Naive thymus-derived CD8-positive, alpha-beta T cell (primary cell): ENCODE results near the gene ENPP6. TPM values are rescaled to one million over a fixed set of nuclear protein-coding genes. Genes with fewer than 3 reads are reported as not detected.
A peak's percentile ranks its signal among the peaks of the same experiment; 100 is the strongest.
"Not testable (repeated sequence)": the region's sequence is repeated elsewhere in the genome, so short reads cannot be mapped to it uniquely, and the experiment has no call there.

Experiments used
- ATAC-seq, 2 donors: fragments of 150-1000 bp; cut with Tn5 transposase in 1 of 2; sonication (Bioruptor Pico), chemical (Tn5 transposase) in 1 of 2; 1 replicate in 1 of 2; 2 replicates in 1 of 2; pipeline ENCODE4 v1.10.0; 2021; ENCODE audit warnings: mild to moderate bottlenecking in 2 of 2, moderate library complexity in 2 of 2
- POLR2A ChIA-PET: fragments of 350-600 bp; sonication (Branson Sonifier 250); formaldehyde crosslinking; loops from one replicate; lab custom pipeline; 2021; ENCODE audit warnings: antibody characterized with exemption; lab: Charles Lee
- DNase-seq, 10 donors: peaks; one replicate each; pipeline versions ENCODE4 v3.0.0 to v3.0.0-alpha.2; 2020 to 2022
- H3K27ac Mint-ChIP-seq, 10 donors: one replicate each; pipeline ENCODE4 v1.8.0; 2020 to 2022; ENCODE audit warnings: mild to moderate bottlenecking in 10 of 10, mixed read lengths in 10 of 10, moderate library complexity in 4 of 10, inconsistent platforms in 1 of 10
- H3K27me3 Mint-ChIP-seq, 5 donors: one replicate each; pipeline ENCODE4 v1.8.0; 2021 to 2022; ENCODE audit warnings: mixed read lengths in 5 of 5
- H3K36me3 Mint-ChIP-seq, 3 donors: one replicate each; pipeline ENCODE4 v1.8.0; 2020 to 2022; ENCODE audit warnings: mixed read lengths in 3 of 3, mild to moderate bottlenecking in 2 of 3, inconsistent platforms in 1 of 3
- H3K4me1 Mint-ChIP-seq, 4 donors: one replicate each; pipeline ENCODE4 v1.8.0; 2021 to 2022; ENCODE audit warnings: mixed read lengths in 4 of 4
- H3K4me3 Mint-ChIP-seq, 10 donors: one replicate each; pipeline ENCODE4 v1.8.0; 2020 to 2022; ENCODE audit warnings: mild to moderate bottlenecking in 10 of 10, mixed read lengths in 10 of 10, moderate library complexity in 6 of 10, inconsistent platforms in 1 of 10
- H3K9me3 Mint-ChIP-seq, 9 donors: one replicate each; pipeline ENCODE4 v1.8.0; 2020 to 2022; ENCODE audit warnings: mixed read lengths in 9 of 9, mild to moderate bottlenecking in 3 of 9, inconsistent platforms in 1 of 9, moderate library complexity in 1 of 9
- polyA plus RNA-seq, 3 donors: library from polyadenylated mRNA; unstranded; fragments of 300-500 nt; fragmentation: Illumina TruSeq; gene quantifications; one replicate each; pipeline ENCODE4 v1.2.3, GENCODE V29; 2021
- total RNA-seq, 8 experiments: library from RNA in 2 of 8; stranded (reverse) in 2 of 8; gene quantifications; one replicate each; pipeline ENCODE4 v1.2.3 and lab custom pipeline; 2021 to 2026

ENPP6 gene
- total and polyA plus RNA-seq, 5 experiments from 2014 or later, result 0.08 TPM; not detected in 4

GRCh38 chr4:184150102-184150839, 67.4 kb downstream of the ENPP6 start:
- Mint-ChIP-seq H3K27me3 (peaks cover 4 to 18% (median 12%) of the 10 kb centered on the region in 5 donors), H3K4me3 (no peak overlapping the region), H3K4me1 (no peaks in the 10 kb centered on the region), H3K36me3 (no peaks in the 10 kb centered on the region), H3K27ac (no peak overlapping the region), H3K9me3 (no peaks in the 10 kb centered on the region)
- ATAC-seq (no peak), DNase-seq (no peak)
- POLR2A ChIA-PET, result no interaction called here

- H3K9me3 Mint-ChIP-seq, result no peaks in the 10 kb centered on the region
- no peaks in the 10 kb centered on the region for H3K4me1 Mint-ChIP-seq
- ATAC-seq (no peak), DNase-seq (no peak)
- H3K27ac Mint-ChIP-seq, result peak overlapping the region in 1 of 10 donors; percentile 15
- peaks cover 5 to 18% (median 15%) of the 10 kb centered on the region in 5 donors for H3K27me3 Mint-ChIP-seq
- no peak overlapping the region for H3K4me3 Mint-ChIP-seq
- POLR2A ChIA-PET, result no interaction called here
- no peaks in the 10 kb centered on the region for H3K36me3 Mint-ChIP-seq
Measured at GRCh38 chr4:184148738-184149637, 68.7 kb downstream of the ENPP6 start.

GRCh38 chr4:184147858-184148737, 69.6 kb downstream of the ENPP6 start:
- no peaks in the 10 kb centered on the region for H3K4me1 Mint-ChIP-seq
- ATAC-seq (no peak), DNase-seq (no peak)
- H3K9me3 Mint-ChIP-seq, result no peaks in the 10 kb centered on the region
- H3K4me3 Mint-ChIP-seq, result no peak overlapping the region
- no peak overlapping the region for H3K27ac Mint-ChIP-seq
- H3K27me3 Mint-ChIP-seq, result peaks cover 6 to 25% (median 18%) of the 10 kb centered on the region in 5 donors
- H3K36me3 Mint-ChIP-seq, result no peaks in the 10 kb centered on the region
- POLR2A ChIA-PET, result no interaction called here

GRCh38 chr4:184146951-184147350, 70.7 kb downstream of the ENPP6 start:
- no peak for DNase-seq
- H3K27ac Mint-ChIP-seq, result no peak overlapping the region
- POLR2A ChIA-PET, result no interaction called here
- ATAC-seq, result no peak
- peaks cover 0 to 2% (median 0%) of the 10 kb centered on the region in 9 donors for H3K9me3 Mint-ChIP-seq
- peaks cover 8 to 34% (median 21%) of the 10 kb centered on the region in 5 donors for H3K27me3 Mint-ChIP-seq
- no peaks in the 10 kb centered on the region for H3K4me1 Mint-ChIP-seq
- no peak overlapping the region for H3K4me3 Mint-ChIP-seq
- peaks cover 0 to 3% (median 0%) of the 10 kb centered on the region in 3 donors for H3K36me3 Mint-ChIP-seq

GRCh38 chr4:184145596-184145995, 72.1 kb downstream of the ENPP6 start:
- peaks cover 0 to 11% (median 0%) of the 10 kb centered on the region in 3 donors for H3K36me3 Mint-ChIP-seq
- H3K27ac Mint-ChIP-seq, result no peak overlapping the region
- no peak for DNase-seq

GRCh38 chr4:184143770-184144564, 73.7 kb downstream of the ENPP6 start:
- POLR2A ChIA-PET, result no interaction called here
- peaks cover 4 to 36% (median 16%) of the 10 kb centered on the region in 5 donors for H3K27me3 Mint-ChIP-seq
- DNase-seq (no peak), ATAC-seq (no peak)
- H3K27ac Mint-ChIP-seq, result no peak overlapping the region
- H3K36me3 Mint-ChIP-seq, result peaks cover 0 to 13% (median 0%) of the 10 kb centered on the region in 3 donors
- H3K4me3 Mint-ChIP-seq, result no peak overlapping the region
- H3K9me3 Mint-ChIP-seq, result peaks cover 0 to 16% (median 4%) of the 10 kb centered on the region in 9 donors
- no peaks in the 10 kb centered on the region for H3K4me1 Mint-ChIP-seq

More at GRCh38 chr4:184145596-184145995, 72.1 kb downstream of the ENPP6 start:
- ATAC-seq, result no peak
- Mint-ChIP-seq H3K9me3 (peaks cover 0 to 13% (median 4%) of the 10 kb centered on the region in 9 donors), H3K4me3 (no peak overlapping the region), H3K4me1 (no peaks in the 10 kb centered on the region), H3K27me3 (peaks cover 7 to 36% (median 16%) of the 10 kb centered on the region in 5 donors)
- POLR2A ChIA-PET, result no interaction called here

GRCh38 chr4:184142121-184143000, 75.3 kb downstream of the ENPP6 start:
- POLR2A ChIA-PET, result no interaction called here
- Mint-ChIP-seq H3K9me3 (peaks cover 0 to 27% (median 8%) of the 10 kb centered on the region in 9 donors), H3K27me3 (peaks cover 4 to 31% (median 16%) of the 10 kb centered on the region in 5 donors), H3K27ac (peak overlapping the region in 1 of 10 donors; percentile 51), H3K4me3 (no peak overlapping the region), H3K4me1 (no peaks in the 10 kb centered on the region), H3K36me3 (peaks cover 0 to 20% (median 3%) of the 10 kb centered on the region in 3 donors)
- DNase-seq (no peak), ATAC-seq (no peak)

- POLR2A ChIA-PET, H3K4me3 Mint-ChIP-seq, H3K27ac Mint-ChIP-seq, ATAC-seq, H3K4me1 Mint-ChIP-seq, DNase-seq: not testable (repeated sequence)
- Mint-ChIP-seq H3K27me3 (peaks cover 6 to 31% (median 17%) of the 10 kb centered on the region in 5 donors), H3K9me3 (peaks cover 8 to 41% (median 22%) of the 10 kb centered on the region in 9 donors), H3K36me3 (peaks cover 0 to 31% (median 9%) of the 10 kb centered on the region in 3 donors)
Measured at GRCh38 chr4:184140901-184141300, 76.8 kb downstream of the ENPP6 start.

- peaks cover 0 to 27% (median 9%) of the 10 kb centered on the region in 3 donors for H3K36me3 Mint-ChIP-seq
- ATAC-seq, result no peak
- H3K27me3 Mint-ChIP-seq, result peaks cover 9 to 19% (median 13%) of the 10 kb centered on the region in 5 donors
- DNase-seq, result no peak
- H3K4me3 Mint-ChIP-seq, result no peak overlapping the region
- POLR2A ChIA-PET, result no interaction called here
- H3K4me1 Mint-ChIP-seq, result no peaks in the 10 kb centered on the region
- no peak overlapping the region for H3K27ac Mint-ChIP-seq
- peaks cover 8 to 37% (median 23%) of the 10 kb centered on the region in 9 donors for H3K9me3 Mint-ChIP-seq
Measured at GRCh38 chr4:184136525-184136924, 81.1 kb downstream of the ENPP6 start.

GRCh38 chr4:184126800-184127199, 90.9 kb downstream of the ENPP6 start:
- ATAC-seq (no peak), DNase-seq (no peak)
- Mint-ChIP-seq H3K4me1 (no peaks in the 10 kb centered on the region), H3K27me3 (peaks cover 12 to 59% (median 20%) of the 10 kb centered on the region in 5 donors), H3K36me3 (no peaks in the 10 kb centered on the region), H3K9me3 (peaks cover 0 to 2% (median 0%) of the 10 kb centered on the region in 9 donors), H3K4me3 (no peak overlapping the region), H3K27ac (no peak overlapping the region)
- POLR2A ChIA-PET, result no interaction called here
